HAP-1 (cell line): ENCODE measurements around the gene TRABD.
"Not testable (repeated sequence)": the region's sequence is repeated elsewhere in the genome, so short reads cannot be mapped to it uniquely, and the experiment has no call there.

ENCODE experiments used
- DNase-seq, 2 experiments: peaks; one replicate each; pipeline ENCODE4 v3.0.0-alpha.2; 2016 to 2020; ENCODE audit warnings: low spot score in 2 of 2
- H3K27me3 ChIP-seq: fragments of 250-450 bp; sonication (Bioruptor Pico); 2 replicates; pipeline ENCODE4 v1.5.1; 2020; ENCODE audit warnings: low read depth, mild to moderate bottlenecking, moderate library complexity
- H3K36me3 ChIP-seq: fragments of 250-450 bp; sonication (Bioruptor Pico); replicated peaks from 2 replicates; pipeline ENCODE4 v1.5.1; 2020; ENCODE audit warnings: mild to moderate bottlenecking
- H3K4me1 ChIP-seq: fragments of 250-450 bp; sonication (Bioruptor Pico); 2 replicates; pipeline ENCODE4 v1.5.1; 2020; ENCODE audit warnings: mild to moderate bottlenecking
- H3K4me3 ChIP-seq: fragments of 250-450 bp; sonication (Bioruptor Pico); 2 replicates; pipeline ENCODE4 v1.5.1; 2020; ENCODE audit warnings: mild to moderate bottlenecking, moderate library complexity
- H3K9me3 ChIP-seq: fragments of 250-450 bp; sonication (Bioruptor Pico); 2 replicates; pipeline ENCODE4 v1.5.1; 2020; ENCODE audit warnings: mild to moderate bottlenecking, moderate library complexity
- in situ Hi-C: fragments of 300-500 bp; cut with MboI; formaldehyde crosslinking; loops from 3 replicates; pipeline ENCODE4 v1.14.3; 2020; ENCODE audit warnings: low sequenced_read_pairs, inconsistent platforms, mixed read lengths

TRABD gene

DNA sequence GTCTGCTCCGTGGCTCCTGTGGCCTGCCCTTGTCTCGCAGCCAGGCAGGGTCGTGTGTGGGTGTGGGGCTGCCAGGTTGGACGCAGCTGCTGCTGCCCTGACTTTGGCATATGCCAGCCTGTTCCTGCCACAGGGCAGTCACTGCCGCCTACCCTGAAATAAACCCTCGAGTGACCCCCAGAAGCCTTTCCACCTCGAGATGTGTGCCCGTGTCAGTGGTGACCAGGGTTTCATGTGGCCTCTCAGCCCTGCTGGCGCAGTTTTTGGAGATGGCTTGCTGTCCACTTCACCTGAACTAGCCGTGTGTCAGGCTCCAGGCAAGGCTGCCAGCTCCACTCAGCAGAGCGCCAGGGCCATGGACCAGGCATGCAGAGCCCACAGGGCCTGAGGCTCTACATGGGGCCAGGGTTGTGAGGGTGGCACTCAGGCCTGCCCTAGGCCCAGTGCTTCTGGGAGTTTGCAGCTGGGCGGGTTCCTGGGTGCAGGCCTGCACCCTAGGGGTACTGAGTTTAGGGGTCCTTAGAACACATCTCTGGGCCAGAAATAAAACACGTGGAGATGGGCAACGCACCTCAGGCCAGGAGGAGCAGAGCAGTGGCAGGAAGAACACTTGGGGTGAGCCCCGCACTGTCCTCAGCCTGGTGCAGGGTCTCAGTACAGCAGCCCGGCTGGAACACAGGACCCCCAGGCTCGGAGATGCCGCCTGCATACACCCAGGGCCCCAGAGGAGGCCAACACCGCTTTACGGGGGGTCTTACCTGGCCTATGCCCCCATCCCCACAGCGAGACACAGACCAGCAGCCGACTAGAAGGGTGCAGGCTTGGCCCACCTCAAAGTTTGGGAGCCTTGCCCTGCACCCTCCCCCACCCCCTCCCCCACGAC lies 24.0 kb upstream of the TRABD start:
- peak in 1 of 2 experiments; percentile 5 for DNase-seq
- no peaks in the 10 kb centered on the region for H3K36me3 ChIP-seq
- H3K9me3 ChIP-seq = no peaks in the 10 kb centered on the region; the same call in 1 of the 2 replicates
- no peaks in the 10 kb centered on the region; the same call in 1 of the 2 replicates for H3K27me3 ChIP-seq
- no peak overlapping the region for H3K4me3 ChIP-seq
- no peaks in the 10 kb centered on the region for H3K4me1 ChIP-seq
- in situ Hi-C loops = no loop called here

DNA sequence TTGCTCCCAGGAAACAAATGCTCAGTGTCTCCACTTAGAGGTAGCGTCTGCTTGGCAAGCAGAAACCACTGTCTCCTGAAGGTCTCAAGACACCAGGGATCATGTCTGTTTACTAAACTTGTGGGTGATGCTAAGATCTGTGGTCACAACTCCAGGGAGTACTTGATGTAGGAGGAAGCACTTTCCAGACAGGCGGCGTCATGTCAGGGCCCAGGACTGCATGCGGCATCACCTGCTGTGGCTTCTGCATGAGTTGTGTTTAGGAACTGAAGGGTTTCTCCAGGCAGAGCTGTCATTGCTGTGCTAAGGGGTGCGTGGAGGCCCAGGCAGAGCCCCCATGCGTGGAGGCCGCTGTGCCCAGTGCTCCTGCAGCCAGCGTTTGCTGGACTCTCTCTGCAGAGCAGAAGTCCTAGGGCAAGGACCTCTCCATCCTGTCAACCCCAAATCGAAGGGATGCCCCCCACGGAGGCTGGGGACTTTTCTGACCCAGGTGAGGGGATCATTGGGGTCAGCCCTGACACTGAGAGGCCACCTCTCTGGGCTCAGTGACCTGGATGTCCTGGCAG lies 23.2 kb upstream of the TRABD start:
- Histone ChIP-seq H3K9me3 (no peaks in the 10 kb centered on the region; the same call in 1 of the 2 replicates), H3K36me3 (no peaks in the 10 kb centered on the region), H3K4me1 (no peaks in the 10 kb centered on the region), H3K4me3 (no peak overlapping the region), H3K27me3 (no peaks in the 10 kb centered on the region; the same call in 1 of the 2 replicates)
- peak in 1 of 2 experiments; percentile 5 for DNase-seq
- in situ Hi-C loops = no loop called here

DNA sequence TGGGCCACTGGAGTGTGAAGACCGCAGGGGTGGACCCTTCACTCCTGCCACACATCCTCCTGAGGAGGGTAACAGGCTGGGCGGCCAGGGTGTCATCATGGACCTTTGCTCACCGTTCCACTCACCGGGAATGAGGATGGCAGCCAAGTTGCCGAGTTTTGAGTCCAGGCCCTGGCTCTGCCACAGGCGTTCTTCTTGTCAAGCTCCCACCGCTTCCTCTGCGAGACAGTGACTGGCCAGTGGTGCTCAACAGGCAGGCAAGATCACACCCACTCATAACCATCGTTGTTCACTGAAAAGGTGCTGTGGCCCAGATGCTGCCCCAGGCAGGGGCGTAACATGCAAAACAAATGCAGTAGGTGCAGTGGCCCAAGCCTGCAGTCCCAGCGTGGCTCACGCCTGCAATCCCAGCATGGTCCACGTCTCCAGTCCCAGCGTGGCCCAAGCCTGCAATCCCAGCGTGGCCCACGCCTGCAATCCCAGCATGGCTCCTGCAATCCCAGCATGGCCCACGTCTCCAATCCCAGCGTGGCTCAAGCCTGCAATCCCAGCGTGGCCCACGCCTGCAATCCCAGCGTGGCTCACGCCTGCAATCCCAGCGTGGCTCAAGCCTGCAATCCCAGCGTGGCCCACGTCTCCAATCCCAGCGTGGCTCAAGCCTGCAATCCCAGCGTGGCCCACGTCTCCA lies 20.1 kb upstream of the TRABD start:
- H3K36me3 ChIP-seq = no peaks in the 10 kb centered on the region
- no peaks in the 10 kb centered on the region for H3K27me3 ChIP-seq
- no peak overlapping the region for H3K4me3 ChIP-seq
- no peaks in the 10 kb centered on the region; the same call in 1 of the 2 replicates for H3K9me3 ChIP-seq
- in situ Hi-C loops = no loop called here
- DNase-seq = no peak
- H3K4me1 ChIP-seq = no peaks in the 10 kb centered on the region

DNA sequence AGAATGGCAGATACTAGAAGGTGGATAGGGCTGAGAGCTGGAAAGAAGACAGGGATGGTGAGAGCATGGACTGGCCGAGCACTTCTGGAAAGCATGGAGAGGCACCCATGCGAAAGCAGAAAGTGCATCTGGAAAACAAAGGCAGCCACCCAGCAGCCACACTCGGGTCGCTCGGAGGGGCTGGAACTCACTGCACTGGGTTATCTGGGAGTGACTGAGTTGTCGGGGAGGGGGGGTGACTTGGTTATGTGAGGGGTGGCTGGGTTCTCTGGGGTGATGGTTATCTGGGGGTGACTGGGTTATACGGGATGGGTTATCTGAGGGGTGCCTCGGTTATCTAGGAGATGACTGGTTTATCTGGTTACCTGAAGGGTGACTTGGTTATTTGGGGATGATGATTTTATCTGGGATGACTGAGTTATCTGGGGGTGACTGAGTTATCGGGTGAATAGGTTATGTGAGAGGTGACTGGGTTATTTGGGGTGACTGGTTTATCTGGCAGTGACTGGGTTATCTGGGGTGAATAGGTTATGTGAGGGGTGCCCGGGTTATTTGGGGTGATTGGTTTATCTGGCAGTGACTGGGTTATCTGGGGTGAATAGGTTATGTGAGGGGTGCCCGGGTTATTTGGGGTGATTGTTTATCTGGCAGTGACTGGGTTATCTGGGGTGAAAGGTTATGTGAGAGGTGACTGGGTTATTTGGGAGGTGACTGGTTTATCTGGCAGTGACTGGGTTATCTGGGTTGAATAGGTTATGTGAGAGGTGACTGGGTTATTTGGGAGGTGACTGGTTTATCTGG lies 17.8 kb upstream of the TRABD start:
- Histone ChIP-seq H3K36me3 (no peaks in the 10 kb centered on the region), H3K9me3 (no peaks in the 10 kb centered on the region; the same call in 1 of the 2 replicates), H3K27me3 (no peaks in the 10 kb centered on the region), H3K4me3 (no peak overlapping the region), H3K4me1 (no peaks in the 10 kb centered on the region)
- DNase-seq = no peak
- in situ Hi-C loops = no loop called here

DNA sequence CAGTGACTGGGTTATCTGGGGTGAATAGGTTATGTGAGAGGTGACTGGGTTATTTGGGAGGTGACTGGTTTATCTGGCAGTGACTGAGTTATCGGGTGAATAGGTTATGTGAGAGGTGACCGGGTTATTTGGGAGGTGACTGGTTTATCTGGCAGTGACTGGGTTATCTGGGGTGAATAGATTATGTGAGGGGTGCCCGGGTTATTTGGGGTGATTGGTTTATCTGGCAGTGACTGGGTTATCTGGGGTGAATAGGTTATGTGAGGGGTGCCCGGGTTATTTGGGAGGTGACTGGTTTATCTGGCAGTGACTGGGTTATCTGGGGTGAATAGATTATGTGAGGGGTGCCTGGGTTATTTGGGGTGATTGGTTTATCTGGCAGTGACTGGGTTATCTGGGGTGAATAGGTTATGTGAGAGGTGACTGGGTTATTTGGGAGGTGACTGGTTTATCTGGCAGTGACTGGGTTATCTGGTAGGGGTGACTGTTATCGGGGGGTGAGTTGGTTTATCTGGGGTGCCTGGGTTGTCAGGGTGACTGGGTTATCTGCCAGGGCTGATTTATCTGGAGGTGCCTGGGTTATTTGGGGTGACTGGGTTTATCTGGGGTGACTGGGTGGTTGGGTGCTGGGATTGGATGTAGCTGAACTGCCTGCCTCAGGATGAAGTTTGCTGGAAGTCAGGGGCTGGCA lies 17.1 kb upstream of the TRABD start:
- H3K27me3 ChIP-seq, H3K4me3 ChIP-seq, DNase-seq, in situ Hi-C loops, H3K9me3 ChIP-seq, H3K36me3 ChIP-seq, H3K4me1 ChIP-seq: not testable (repeated sequence)

DNA sequence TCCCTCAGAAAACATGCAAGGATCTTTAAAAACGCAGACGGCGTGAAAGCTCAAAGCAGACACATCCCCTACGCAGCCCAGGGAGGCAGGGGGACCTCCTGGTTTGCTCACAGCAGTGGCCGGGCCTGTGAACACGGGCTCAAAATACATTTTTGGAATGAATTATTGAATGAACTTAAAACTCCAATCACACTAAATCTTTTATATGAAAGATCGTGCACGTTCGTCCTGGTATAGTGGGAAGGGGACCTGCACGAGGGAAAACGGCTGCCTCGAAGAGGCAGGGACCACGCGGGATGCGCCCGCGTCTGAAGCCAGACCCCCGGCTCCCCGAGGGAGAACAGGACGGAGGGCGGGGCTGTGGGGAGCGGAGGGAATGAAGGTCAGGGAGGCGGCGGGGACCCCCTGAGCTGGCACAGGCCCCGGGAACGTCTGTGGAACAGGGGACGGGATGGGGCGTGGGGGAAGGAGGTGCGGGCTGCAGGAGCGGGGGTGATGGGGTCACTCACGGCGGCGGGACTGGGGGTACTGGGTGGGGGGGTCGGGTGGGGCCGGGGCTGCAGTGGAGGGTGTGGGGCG lies 16.4 kb upstream of the TRABD start:
- no peaks in the 10 kb centered on the region for H3K36me3 ChIP-seq
- H3K9me3 ChIP-seq = no peaks in the 10 kb centered on the region; the same call in 1 of the 2 replicates
- no peak for DNase-seq
- peak overlapping the region; percentile 23; the same call in 1 of the 2 replicates for H3K4me3 ChIP-seq
- no peaks in the 10 kb centered on the region for H3K27me3 ChIP-seq
- in situ Hi-C loops = no loop called here
- H3K4me1 ChIP-seq = no peaks in the 10 kb centered on the region

DNA sequence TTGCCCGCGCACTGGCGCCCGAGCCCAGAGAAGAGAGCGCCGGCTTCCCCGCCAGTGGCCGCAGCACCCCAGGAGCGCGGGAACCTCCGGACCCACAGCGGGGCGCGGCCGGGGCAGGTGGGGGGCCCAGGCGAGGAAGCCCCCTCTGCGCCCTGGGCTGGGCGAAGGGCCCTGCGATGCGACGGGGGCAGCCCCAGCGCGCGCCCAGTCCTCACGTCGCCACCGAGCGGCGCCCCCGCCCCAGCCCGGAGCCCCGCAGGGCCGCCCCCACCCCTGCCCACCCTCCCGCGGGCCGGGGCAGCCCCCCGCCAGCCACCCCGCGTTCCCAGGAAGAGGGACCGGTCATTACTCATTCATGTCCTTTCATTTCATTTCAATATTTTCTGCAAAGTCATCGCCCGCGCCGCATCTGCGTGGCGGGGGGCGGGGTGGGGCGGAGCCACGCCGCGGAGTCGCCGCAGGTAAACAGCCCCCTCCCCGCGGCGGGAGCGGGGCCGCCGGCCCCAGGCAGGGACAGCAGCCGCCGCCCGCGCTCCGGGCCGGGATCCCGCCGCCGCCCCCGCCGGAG lies 15.9 kb upstream of the TRABD start:
- no peaks in the 10 kb centered on the region for H3K27me3 ChIP-seq
- DNase-seq = peak; percentile 28 to 63
- in situ Hi-C loops = no loop called here
- no peaks in the 10 kb centered on the region for H3K4me1 ChIP-seq
- no peaks in the 10 kb centered on the region for H3K36me3 ChIP-seq
- peak overlapping the region; percentile 23 for H3K4me3 ChIP-seq
- H3K9me3 ChIP-seq = no peaks in the 10 kb centered on the region; the same call in 1 of the 2 replicates

DNA sequence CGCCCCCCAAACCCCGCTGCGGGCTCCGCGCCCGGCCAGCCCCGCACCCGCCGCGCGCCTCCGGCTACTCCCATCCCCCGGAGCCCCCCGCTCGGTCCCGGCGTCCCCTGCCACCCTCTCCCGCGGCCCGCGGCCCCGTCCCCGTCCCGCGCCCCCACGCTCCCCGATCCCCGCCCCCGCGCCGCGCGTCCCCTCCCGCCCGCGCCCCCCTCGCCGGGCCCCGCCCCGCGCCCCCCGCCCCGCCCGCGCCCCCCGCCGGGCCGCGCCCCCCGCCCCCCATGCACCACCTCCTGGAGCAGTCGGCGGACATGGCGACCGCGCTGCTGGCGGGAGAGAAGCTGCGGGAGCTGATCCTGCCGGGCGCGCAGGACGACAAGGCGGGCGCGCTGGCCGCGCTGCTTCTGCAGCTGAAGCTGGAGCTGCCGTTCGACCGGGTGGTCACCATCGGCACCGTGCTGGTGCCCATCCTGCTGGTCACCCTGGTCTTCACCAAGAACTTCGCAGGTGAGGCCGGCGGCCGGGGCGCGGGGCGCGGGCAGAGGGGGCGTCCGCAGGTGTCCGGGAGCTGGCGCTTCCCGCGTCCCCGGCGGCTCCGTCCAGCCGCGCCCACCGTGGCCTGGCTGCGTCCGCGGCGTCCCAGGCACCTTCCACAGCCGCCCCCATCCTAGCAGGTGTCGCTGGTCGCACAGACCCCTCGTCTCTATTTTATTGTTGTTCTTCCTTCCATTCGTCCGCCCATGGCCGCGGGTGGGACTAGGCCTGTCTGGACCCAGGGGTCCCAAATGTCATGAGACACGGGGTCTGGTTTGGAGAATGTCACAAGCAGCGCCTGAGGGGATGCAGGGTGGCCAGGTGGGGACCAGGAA lies 15.0 kb upstream of the TRABD start, which contains the start of gene PANX2:
Gene PANX2, plus strand, starts transcription at position 279 of the 866 bp plus-strand sequence. Its CDS starts 0 bp downstream, at position 279.
- H3K27me3 ChIP-seq = no peaks in the 10 kb centered on the region
- H3K36me3 ChIP-seq = no peaks in the 10 kb centered on the region
- peak in 1 of 2 experiments; percentile 40 for DNase-seq
- H3K9me3 ChIP-seq = no peaks in the 10 kb centered on the region; the same call in 1 of the 2 replicates
- H3K4me1 ChIP-seq = no peaks in the 10 kb centered on the region
- in situ Hi-C loops = no loop called here
- H3K4me3 ChIP-seq = peak within 1 kb of the TSS; percentile 31

DNA sequence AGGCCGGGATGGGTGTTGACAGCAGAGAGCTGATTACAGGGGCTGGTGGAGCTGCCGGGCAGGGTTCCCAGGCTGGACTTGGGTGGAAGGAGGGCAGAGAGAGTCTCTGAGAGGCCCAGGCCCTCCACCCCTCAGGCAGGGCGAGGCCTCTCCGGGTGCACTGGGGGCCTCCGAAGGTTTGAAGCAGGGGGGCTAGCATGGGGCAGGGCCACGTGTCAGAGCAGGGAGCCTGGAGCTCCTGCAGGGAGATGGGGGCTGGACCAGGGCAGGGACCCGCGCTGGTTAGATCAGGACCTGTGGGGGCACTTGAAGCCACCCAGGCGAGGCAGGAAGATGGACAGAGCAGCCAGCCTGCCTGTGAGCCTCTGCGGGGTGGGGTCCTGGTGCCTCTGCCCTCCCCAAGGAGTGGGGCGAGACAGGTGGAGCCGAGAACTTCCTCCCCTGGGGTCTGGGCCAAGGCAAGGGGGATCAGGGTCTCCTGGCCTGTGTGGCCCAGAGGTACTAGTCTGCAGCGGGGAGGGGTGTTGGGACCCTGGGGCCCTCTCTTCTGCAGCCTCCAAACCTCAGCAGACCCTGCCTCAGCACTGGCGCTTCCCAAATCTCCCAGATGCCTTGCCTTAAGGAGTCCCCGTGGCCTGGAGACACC lies 14.3 kb upstream of the TRABD start:
- H3K9me3 ChIP-seq = no peaks in the 10 kb centered on the region; the same call in 1 of the 2 replicates
- no peak for DNase-seq
- H3K27me3 ChIP-seq = no peaks in the 10 kb centered on the region
- H3K4me1 ChIP-seq = no peaks in the 10 kb centered on the region
- in situ Hi-C loops = no loop called here
- H3K4me3 ChIP-seq = peak overlapping the region; percentile 31
- H3K36me3 ChIP-seq = no peaks in the 10 kb centered on the region

DNA sequence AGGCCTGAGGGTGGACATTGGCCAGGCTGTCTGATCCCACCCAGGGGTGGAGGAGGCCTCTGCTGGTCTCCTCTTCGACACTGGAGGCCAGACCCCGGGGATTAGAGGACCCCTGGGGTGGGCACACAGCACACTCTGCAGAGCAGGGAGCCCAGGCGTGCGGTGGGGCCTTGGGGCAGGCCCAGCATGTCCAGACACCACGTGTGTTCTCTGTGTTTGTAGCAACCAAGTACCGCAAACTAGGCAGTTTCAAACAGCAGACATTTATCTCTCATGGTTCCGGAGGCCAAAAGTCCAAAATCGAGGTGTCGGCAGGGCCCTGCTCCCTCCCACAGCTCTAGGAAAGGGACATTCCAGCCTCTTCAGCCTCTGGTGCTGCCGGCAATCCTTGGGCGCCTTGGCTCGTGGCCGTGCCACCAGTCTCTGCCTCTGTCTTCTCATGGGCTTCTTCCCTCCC lies 13.7 kb upstream of the TRABD start:
- DNase-seq = no peak
- no peaks in the 10 kb centered on the region for H3K9me3 ChIP-seq
- H3K36me3 ChIP-seq = no peaks in the 10 kb centered on the region
- H3K4me1 ChIP-seq = no peaks in the 10 kb centered on the region
- H3K27me3 ChIP-seq = no peaks in the 10 kb centered on the region
- in situ Hi-C loops = no loop called here
- no peak overlapping the region for H3K4me3 ChIP-seq

DNA sequence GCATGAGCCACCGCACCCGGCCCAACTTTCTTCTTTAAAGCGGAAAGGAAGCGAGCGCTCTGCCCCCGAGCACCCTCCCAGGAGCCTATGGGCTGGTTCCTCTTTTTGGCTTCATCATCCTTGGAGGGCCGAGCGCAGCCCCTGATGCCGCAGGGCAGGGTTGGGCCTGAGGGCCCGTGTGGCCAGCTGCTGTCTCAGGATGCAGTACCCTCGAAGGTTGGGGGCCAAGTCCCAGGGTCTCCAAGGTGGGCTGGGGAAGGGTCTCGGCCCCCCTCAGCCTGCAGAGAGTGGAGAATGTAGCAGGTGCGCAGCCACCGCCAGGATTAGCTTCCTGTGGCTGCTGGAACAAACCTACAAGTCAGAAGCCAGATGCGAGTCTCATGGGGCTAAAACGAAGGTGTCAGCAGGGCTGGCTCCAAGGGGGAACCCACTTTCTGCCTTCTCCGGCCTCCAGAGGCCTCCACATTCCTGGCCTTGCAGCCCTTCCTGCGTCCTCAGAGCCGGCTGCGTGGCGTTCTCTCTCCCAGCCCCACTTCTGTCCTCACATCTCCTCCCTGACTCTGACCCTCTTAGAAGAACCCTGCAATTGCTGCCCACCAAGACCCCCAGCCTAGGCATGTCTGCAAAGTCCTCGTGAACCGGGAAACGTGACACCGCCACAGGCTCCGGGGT lies 12.3 kb upstream of the TRABD start:
- Histone ChIP-seq H3K9me3 (no peaks in the 10 kb centered on the region), H3K4me1 (no peaks in the 10 kb centered on the region), H3K4me3 (no peak overlapping the region), H3K27me3 (no peaks in the 10 kb centered on the region), H3K36me3 (no peaks in the 10 kb centered on the region)
- in situ Hi-C loops = no loop called here
- DNase-seq = no peak
